NCI-H345 (cell line): ENCODE measurements around the gene SH3BP1.
"Not testable (repeated sequence)": the region's sequence is repeated elsewhere in the genome, so short reads cannot be mapped to it uniquely, and the experiment has no call there.

Experiments used
- DNase-seq: peaks from one replicate; lab custom pipeline; 2025; lab: John Stamatoyannopoulos, UW

SH3BP1 gene

DNA sequence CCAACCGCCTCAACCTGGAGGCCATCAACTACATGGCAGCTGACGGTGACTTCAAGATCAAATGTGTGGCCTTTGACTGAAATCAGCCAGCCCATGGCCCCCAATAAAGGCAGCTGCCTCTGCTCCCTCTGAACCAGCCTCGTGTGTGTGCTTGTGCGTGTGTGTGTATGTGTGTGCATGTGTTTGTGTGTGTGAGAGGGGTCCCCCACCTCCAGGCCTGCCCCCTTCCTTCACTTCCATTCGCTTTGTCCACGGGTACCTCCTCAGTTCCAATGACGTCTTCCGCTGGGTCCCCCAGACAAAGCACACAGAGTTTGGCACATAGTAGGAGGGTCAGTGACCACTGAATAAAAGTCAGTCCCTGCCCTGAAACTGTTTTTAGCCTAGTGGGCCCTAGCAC is 40.2 kb downstream of the SH3BP1 start:
- DNase-seq: no peak

DNA sequence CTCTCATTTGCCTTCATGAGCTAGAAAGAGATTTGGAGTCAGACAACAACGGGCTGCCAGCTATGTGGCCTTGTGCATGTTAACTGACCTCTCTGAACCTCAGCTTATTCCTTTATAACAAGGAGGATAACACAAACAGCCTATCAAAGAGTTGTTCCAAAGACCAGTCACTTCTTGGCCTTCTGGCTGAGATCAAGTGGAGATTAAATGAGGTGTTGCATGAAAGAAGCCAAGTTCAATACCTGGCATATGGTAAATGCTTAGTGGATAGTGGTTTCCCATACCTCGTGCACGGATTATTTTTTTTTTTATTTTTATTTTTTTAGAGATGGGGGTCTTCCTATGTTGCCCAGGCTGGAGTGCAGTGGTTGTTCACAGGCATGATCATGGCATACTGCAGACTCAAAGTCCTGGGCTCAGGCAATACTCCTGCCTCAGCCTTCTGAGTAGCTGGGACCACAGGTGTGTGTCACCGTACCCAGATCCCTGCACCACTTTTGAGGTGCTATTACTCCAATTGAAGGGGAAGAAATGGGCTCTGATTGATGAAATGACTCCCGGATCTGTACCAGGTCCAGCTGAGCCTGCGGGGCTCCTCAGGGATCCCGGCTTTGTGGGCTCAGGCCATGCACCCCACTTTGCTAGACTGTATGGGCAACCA is 40.9 kb downstream of the SH3BP1 start:
- DNase-seq: no peak

DNA sequence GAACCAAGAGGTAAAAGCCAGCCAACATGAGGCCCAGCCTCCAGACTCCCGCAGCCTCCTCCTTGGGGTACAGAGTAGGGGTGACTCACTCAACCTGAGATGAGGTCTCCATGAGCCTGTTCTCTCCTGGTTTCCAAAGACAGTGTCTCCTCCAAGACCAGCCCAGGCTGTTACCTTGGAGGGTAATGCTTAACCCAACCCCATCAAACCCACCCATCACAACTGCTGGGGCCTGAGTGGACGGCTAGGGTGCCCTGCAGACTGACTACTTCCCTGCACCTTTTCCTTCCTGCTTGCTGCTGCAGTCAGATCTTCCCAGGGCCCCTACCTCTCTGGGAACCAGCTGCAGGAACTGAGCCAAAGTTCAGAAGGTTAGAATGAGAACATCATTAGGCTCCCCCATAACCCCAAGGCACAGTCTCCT is 41.5 kb downstream of the SH3BP1 start:
- DNase-seq: no peak

DNA sequence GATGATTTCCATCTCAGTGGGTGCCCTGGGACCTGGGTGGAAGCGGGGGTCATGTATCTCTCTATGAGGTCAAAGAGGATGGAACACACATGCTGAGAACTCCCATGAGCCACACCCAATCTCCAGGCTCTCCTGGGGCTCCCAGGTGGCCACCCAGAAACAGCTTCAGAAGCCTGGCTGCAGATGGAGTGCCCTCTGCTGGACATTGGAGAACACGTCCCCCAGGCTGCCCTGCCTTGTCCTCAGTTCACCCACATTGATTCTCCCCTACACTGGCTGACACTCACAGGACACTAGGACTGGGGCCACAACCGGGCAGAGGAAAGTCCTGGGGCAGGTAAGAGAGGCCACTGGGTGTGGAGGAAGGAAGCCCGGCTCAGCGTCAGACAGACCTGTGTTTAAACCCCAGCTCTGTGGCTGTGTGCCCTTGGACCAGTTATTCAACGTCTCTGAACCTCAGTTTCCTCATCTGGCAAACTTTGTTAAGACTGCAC is 42.1 kb downstream of the SH3BP1 start:
- DNase-seq: peak; percentile 40

DNA sequence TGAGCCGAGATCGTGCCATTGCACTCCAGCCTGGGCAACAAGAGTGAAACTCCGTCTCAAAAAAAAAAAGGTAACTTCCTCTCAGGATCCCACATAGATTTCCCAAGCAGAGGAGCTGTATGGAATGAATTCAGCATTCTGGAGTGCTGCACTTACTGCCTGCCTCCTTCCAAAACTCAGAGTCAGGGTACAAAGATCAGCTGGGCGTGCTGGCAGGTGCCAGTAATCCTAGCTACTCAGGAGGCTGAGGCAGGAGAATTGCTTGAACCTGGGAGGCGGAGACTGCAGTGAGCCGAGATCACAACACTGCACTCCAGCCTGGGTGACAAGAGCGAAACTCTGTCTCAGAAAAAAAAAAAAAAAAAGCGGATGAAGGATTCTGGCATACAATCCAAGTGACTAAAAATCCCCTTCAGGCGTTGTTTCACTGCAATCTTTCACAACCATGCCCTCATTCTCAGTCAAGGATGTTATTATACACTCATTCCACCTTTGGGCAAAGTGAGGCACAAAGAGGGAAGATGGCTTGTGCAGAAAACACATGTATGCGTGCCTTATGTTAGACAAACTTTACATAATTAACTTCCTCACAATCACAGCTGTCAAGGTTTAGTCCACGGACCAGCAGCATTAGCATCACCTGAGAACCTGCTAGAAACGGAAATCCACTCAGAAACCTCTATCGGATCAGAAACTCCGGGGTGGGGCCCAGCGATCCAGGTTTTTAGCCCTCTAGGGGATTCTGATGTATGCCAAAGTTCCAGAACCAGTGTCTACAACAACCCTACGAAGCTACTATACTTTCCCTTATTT is 45.5 kb downstream of the SH3BP1 start:
- no peak for DNase-seq

DNA sequence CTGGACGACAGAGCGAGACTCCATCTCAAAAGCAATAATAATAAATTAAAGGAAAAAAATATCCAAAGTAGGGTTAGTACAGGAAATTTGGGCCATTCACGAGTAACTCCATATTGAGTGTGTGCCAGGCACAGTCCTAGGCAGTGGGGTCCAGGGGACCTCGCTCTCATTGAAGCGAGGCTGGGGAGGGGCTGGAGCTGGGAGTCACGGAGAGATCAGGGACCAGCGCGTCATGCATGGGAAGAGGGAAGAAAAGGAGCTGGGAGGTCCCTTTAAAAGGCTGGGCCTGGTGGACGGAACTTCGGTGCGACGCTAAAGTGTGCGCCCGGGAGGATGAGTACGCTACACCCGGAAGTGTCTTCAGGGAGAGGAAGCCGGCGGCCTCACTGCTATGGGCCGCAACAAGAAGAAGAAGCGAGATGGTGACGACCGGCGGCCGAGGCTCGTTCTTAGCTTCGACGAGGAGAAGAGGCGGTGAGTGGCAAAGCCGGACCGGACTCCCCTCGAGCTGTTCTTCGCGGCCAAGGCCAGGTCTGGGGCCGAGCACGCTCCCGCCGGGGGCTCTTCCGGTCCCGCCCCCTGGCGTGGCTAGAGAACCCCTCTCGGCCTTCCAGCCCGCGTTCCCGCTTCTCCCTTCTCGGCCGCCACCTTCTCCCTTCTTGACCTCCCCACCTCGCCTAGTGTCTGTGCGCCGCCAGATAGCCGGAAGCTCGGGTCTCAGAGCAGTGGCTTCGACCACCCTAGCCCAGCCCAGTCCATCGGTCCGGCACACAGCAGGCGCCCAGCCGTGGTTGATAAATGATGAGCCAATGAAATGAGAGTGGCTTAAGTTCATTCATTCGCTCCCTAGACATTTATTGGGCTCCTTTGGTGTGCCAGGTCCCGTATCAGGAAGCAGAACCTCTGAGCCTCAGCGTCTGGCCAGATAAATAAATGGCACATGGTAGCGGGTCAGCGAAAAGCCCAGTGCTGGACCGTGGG is 46.8 kb downstream of the SH3BP1 start, which contains the start of gene NOL12:
Gene NOL12 (plus strand): TSS at position 342 of the 981 bp plus-strand sequence. CDS start 50 bp downstream, at position 392.
- DNase-seq: peak; percentile 73

DNA sequence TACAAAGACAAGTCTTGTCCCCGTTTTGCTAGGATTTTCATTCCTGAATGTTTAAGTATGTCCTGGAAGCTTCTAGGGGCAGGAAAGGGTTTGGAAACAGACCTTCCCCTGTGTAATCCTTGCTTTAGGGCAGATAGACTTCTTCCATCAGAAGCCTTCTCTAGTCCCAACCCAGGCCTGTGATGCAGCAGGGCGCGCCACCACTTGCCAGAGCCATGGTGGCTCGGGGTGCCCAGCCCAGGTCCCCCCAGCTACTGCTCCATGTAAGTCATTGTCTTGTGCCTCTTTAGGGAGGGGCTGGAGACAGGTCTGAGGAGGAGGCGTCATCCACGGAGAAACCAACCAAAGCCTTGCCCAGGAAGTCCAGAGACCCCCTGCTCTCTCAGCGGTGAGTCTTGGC is 50.9 kb downstream of the SH3BP1 start:
- no peak for DNase-seq

DNA sequence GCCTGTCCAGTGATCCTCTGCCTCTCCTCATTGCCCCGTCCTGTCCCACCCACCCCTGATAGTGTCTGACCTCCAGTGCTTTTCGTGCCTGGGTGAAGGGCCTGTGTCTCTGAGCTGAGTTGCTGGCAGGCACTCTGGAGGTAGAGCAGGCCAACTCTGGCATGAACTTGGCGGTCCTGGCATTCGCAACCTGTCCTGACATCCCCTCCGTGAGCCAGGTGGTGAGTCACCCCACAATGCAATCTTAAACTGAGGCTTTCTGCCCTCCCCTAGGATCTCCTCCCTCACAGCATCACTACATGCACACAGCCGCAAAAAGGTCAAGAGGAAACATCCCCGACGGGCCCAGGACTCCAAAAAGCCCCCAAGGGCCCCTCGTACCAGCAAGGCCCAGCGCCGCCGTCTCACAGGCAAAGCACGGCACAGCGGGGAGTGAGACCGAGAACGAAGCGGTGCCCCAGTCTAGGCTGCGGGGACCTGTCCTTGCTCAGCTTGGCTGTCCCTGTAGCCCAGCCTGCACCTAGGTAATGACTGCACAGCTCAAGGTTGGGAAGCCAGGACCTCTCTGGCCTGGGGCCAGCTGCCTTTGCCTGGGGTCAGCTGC is 51.5 kb downstream of the SH3BP1 start:
- no peak for DNase-seq

DNA sequence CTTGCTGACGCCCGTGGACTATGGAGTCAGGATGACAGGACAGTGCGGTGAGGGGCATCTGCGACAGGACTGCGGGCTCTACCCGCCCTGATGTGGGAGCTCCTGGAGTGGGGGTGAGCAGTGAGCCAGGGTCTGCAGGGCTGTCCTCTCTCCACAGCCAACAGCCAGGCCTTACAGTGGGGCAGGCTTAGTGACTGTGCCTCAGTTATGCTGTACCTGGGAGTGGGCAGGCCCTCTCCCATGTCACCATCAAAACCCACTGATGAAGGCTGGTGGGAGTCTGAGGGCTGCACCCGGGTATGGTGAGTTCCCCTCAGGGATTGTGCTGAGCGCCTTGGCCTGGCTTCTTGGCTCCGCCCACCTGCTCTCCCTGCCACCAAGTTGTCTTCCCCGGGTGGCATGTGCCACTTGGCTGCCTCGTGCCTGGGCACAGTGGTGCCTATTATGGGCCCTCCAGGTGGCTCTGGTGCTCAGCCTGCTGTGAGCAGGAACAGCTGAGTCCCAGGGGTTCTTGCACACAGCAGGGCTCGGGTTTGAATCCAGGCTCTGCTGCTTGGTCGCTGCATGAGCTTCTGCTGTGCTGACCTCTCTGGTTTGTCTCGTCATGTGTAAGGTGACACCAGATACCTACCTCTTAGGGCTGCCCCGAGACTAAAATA is 53.3 kb downstream of the SH3BP1 start:
- no peak for DNase-seq

DNA sequence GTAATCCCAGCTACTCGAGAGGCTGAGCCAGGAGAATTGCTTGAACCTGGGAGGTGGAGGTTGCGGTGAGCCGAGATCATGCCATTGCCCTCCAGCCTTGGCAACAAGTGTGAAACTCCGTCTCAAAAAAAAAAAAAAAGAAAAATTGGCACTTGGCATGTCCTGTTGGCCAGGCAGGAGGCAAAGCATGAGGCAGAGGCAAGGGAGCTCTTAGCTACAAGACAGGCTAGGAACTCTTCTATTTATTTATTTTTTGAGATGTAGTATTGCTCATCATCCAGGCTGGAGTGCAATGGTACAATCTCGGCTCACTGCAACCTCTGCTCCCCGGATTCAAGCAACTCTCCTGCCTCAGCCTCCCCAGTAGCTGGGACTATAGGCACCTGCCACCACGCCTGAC is 54.7 kb downstream of the SH3BP1 start:
- DNase-seq: not testable (repeated sequence)

DNA sequence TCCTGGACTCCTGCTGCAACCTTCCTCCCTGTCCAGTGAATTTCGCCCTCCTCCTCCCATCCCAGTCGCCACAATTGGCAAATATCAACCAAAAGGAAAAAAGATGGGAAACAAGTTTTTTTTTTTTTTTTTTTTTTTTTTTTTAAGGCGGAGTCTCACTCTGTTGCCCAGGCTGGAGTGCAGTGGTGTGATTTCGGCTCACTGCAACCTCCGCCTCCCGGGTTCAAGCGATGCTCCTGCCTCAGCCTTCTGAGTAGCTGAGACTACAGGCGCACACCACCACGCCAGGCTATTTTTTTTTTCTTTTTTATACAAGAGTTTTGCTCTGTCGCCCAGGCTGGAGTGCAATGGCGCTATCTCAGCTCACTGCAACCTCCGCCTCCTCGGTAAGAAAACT is 56.8 kb downstream of the SH3BP1 start:
- not testable (repeated sequence) for DNase-seq

DNA sequence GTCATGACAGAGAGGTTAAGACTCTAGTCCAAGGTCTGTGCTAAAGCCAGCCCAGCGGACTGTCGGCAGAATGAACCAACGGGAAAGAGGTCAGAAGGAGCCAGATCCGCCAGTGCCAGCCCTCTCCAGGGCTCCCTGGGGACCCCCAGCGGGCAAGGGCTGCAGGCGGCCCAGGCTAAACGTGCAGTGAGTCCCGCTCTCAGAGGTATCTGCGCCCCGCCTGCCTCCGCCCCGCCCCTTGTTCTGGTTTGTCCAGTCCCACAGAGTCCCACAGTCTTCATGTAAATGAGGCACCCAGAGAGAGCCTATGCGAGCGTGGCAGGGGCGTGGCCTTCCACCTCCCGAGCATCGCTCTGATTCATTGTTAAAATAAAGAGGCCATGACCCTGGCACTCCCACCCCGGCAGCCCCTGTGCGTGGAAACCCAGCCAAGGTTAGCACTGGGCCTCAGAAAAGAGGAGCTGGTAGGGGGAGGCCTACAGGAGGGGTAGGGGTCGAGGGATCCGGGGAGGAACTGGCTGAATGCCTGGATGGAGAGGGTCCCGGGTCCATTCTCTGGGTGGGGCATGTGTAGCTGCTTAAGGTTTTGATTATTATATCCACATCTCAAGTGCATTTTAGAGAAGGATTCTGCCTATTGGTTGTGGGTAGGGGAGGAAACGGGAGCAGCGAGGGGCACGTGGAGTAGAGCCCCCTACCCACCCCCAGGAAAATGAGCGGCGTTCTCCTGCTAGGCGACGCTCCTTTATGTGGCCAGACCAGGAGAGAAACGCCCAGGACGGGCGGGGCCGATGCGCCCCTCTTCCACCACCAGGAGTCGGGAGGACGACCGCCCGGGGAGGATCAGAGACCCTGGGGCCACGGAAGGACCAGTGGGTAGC is 57.4 kb downstream of the SH3BP1 start, which contains the start of gene TRIOBP:
Gene TRIOBP (plus strand): TSS at position 392 of the 881 bp plus-strand sequence. CDS start 4,318 bp downstream, outside the sequence.
- no peak for DNase-seq

DNA sequence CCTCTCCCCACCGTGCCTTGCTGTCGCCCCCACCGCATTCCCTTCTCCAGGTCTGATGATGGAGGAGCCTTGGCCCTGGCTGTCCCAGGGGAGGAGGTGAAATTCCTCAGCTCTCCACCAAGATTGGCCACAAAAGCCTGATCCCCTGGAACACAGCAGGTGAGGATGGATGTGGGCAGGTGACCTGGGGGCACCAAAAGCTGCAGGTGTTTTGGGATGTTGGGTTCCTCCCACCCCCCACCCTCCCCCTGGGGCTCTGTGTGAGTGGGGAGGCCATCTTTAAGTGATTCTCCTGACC is 58.0 kb downstream of the SH3BP1 start:
- no peak for DNase-seq

DNA sequence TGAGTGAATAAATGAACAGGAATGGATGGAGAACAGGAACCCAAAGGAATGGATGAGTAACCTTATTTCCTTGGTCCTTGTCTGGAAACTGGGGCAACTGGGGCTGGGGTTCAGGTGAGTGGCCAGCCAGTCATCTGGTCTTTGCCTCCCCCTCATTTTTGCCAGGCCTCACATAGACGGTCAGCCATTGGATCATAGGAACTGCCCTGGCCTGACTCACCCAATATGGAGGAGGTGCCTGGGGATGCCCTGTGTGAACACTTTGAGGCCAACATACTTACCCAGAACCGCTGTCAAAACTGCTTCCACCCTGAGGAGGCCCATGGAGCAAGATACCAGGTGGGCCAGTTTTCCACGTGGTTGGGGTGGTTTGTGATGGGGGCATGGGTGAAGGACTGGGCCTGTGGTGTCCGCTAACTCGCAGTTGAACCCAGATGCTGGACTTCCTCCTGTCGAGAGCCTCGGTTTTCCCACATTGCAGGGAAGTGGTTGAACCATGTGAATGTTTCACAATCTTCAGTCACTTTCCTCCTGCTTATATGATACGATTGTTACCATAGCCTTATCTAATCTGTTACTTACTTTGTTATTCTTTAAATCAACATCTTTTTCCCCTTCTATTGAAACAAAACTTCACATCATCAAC is 61.8 kb downstream of the SH3BP1 start:
- DNase-seq: no peak

DNA sequence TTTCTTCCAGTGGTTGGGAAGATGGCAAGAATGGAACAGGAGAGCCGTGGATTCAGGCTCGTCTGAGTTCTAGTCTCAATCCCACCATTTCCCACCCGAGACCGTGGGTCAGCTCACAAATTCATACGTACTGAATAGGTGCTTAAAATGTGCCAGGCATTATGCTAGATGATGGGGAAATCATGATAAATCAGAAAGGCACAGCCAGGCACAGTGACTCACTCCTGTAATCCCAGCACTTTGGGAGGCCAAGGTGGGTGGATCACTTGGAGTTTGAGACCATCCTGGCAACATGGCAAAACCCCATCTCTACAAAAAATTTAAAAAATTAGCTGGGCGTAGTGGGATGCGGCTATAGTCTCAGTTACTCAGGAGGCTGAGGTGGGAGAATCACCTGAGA is 64.4 kb downstream of the SH3BP1 start:
- DNase-seq: no peak

DNA sequence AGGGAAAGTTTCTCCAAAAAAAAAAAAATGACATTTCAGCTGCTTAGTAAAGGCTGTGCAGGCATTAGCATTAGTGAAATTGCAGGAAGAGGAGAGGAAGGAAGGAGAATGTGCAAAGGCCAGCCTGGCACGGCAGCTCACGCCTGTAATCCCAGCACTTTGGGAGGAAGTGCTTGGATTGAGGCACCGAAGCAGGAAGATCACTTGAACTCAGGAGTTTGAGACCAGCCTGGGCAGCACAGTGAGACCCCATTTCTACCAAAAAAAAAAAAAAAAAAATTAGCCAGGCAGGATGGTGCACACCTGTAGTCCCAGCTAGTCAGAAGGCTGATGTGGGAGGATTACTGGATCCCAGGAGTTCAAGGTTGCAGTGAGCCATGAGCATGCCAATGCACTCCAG is 65.2 kb downstream of the SH3BP1 start:
- DNase-seq: no peak

DNA sequence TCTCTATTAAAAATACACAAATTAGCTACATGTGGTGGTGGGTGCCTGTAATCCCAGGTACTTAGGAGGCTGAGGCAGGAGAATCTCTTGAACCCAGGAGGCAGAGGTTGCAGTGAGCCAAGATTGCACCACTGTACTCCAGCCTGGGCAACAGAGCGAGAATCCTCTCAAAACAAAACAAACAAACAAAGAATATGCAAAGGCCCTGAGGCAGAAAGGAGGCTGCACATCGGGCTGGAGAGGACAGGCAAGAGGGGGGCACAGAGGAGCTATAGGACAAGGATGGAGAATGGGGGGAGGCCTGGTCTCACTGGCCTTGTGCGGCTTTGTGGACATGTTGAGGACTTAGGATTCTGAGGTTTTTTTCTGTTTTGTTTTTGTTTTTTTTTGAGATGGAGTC is 65.7 kb downstream of the SH3BP1 start:
- no peak for DNase-seq
